AG04449 (cell line): ENCODE results near the gene MEMO1.
"Not testable (repeated sequence)": the region's sequence is repeated elsewhere in the genome, so short reads cannot be mapped to it uniquely, and the experiment has no call there.

Experiments used
- CTCF ChIA-PET: fragments of 350-600 bp; formaldehyde crosslinking; extraction: SDS; loops from one replicate; lab custom pipeline; 2021; ENCODE audit warnings: antibody characterized with exemption; lab: Yijun Ruan, JAX
- POLR2A ChIA-PET: fragments of 400-600, 350-600 bp; formaldehyde crosslinking; extraction: SDS; loops from one replicate; lab custom pipeline; 2020; ENCODE audit warnings: antibody characterized with exemption, inconsistent platforms; lab: Yijun Ruan, JAX
- DNase-seq: peaks from one replicate; pipeline ENCODE4 v3.0.0-alpha.2; 2010; ENCODE audit warnings: low read depth, low spot score
- H3K4me3 ChIP-seq: 2 replicates; pipeline ENCODE4 v1.5.1; 2011; ENCODE audit warnings: low read depth, mild to moderate bottlenecking, control low read depth, low read length
- TF ChIP-seq, protein P1 (sequence below): IDR thresholded peaks from one replicate; pipeline ENCODE4 v1.5.1; 2011; ENCODE audit warnings: mild to moderate bottlenecking, moderate library complexity, low read length, control low read depth, inconsistent platforms; ENCODE audit not compliant: insufficient read depth; ENCODE audit errors: missing control alignments

MEMO1 gene

DNA sequence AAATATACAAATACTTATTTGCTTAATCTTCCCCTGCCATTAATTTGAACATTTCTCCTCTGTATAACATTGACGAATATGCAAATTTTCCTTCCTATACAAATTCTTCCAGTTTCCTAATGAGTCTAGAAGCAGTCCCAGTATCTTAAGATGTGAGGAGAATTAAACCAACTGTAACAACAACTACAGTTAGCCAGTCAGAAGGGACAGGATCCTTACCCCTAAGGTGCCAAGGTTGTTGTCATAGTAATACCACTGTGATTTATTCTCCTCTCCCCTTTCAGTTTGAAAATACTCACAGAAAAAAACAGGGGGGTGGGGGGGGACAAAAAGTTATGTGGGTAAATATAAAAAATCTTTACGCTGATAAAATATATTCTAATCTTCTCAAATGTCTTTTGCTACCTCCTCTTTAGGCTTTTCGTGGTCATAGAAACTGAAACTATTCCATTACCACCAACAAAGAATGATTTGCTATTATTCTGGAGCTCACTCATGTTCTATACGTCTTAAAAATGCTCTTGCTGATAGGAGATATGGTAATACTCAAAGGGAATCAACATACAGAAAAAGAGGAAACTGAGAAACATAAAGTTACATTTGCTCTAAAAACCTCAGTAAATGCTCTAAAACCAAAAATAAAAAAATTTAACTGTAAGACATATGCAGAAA, 107.6 kb downstream of the MEMO1 start:
- TF ChIP-seq, protein P1, sequence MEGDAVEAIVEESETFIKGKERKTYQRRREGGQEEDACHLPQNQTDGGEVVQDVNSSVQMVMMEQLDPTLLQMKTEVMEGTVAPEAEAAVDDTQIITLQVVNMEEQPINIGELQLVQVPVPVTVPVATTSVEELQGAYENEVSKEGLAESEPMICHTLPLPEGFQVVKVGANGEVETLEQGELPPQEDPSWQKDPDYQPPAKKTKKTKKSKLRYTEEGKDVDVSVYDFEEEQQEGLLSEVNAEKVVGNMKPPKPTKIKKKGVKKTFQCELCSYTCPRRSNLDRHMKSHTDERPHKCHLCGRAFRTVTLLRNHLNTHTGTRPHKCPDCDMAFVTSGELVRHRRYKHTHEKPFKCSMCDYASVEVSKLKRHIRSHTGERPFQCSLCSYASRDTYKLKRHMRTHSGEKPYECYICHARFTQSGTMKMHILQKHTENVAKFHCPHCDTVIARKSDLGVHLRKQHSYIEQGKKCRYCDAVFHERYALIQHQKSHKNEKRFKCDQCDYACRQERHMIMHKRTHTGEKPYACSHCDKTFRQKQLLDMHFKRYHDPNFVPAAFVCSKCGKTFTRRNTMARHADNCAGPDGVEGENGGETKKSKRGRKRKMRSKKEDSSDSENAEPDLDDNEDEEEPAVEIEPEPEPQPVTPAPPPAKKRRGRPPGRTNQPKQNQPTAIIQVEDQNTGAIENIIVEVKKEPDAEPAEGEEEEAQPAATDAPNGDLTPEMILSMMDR, result no peak
- no peak for DNase-seq
- H3K4me3 ChIP-seq, result no peak overlapping the region
- ChIA-PET CTCF (interaction anchor here (1.0 kb wide), 1 partner anchor 41 kb away, joined by 3 read pairs; no protein-coding TSS in a partner anchor), POLR2A (no interaction called here)

DNA sequence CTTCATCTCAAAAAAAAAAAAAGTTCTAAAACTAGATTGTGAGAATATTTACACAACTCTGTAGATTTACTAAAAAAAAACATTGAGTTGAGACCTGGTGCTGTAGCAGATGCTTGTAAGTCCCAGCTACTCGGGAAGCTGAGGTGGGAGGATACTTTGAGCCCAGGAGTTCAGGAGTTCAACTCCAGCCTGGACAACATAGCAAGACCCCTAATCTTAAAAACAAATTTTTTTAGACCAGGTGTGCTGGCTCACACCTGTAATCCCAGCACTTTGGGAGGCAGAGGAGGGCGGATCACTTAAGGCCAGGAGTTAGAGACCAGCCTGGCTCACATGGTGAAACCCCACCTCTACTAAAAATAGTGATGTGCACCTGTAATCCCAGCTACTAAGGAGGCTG, 108.9 kb downstream of the MEMO1 start:
- DNase-seq, result no peak
- ChIA-PET POLR2A (no interaction called here), CTCF (no interaction called here)
- TF ChIP-seq, protein P1, result no peak
- no peak overlapping the region for H3K4me3 ChIP-seq

DNA sequence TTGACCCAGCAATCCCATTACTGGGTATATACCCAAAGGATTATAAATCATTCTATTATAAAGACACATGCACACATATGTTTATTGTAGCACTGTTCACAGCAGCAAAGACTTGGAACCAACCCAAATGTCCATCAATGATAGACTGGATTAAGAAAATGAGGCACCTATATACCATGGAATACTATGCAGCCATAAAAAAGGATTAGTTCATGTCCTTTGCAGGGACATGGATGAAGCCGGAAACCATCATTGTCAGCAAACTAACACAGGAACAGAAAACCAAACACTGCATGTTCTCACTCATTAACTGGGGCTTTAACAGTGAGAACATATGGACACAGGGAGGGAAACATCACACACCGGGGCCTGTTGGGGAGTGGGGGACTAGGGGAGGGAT, 110.7 kb downstream of the MEMO1 start:
- POLR2A ChIA-PET, H3K4me3 ChIP-seq, DNase-seq, CTCF ChIA-PET: not testable (repeated sequence)

DNA sequence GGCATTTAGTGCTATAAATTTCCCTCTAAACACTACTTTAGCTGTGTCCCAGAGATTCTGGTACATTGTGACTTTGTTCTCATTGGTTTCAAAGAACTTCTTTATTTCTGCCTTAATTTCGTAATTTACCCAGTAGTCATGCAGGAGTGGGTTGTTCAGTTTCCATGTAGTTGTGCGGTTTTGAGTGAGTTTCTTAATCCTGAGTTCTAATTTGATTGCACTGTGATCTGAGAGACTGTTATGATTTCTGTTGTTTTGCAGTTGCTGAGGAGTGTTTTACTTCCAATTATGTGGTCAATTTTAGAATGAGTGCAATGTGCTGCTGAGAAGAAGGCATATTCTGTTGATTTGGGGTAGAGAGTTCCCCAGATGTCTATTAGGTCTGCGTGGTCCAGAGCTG, 112.5 kb downstream of the MEMO1 start:
- DNase-seq, POLR2A ChIA-PET, H3K4me3 ChIP-seq: not testable (repeated sequence)
- CTCF ChIA-PET, result interaction anchor here (0.9 kb wide), 1 partner anchor 11 kb away, joined by 3 read pairs; no protein-coding TSS in a partner anchor

DNA sequence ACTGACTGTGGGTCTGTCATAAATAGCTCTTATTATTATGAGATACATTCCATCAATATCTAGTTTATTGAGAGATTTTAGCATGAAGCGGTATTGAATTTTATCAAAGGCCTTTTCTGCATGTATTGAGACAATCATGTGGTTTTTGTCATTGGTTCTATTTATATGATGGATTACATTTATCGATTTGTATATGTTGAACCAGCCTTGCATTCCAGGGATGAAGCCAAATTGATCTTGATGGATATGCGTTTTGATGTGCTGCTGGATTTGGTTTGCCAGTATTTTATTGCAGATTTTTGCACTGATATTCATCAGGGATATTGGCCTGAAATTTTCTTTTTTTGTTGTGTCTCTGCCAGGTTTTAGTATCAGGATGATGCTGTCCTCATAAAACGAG, 113.5 kb downstream of the MEMO1 start:
- POLR2A ChIA-PET, DNase-seq, H3K4me3 ChIP-seq, CTCF ChIA-PET: not testable (repeated sequence)

DNA sequence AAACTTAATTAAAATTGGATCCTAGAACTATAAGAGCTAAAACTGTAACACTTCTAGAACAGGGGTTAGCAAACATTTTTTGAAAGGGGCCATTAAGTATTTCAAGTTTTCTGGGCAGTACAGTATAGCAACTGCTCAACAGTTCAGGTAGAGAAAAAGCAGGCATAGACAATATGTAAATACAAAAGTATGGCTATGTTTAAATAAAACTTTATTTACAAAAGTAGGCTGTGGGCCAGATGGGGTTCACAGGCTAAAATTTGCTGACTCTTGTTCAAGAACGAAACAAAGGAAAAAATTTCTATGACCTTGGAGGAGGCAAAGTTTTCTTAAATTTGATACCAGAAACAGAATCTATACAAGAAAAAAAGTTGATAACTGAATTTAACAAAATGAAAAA, 114.5 kb downstream of the MEMO1 start:
- no peak overlapping the region for H3K4me3 ChIP-seq
- ChIA-PET CTCF (interaction anchor here (0.6 kb wide), 1 partner anchor 9 kb away, joined by 3 read pairs; no protein-coding TSS in a partner anchor), POLR2A (no interaction called here)
- TF ChIP-seq, protein P1, result no peak
- DNase-seq, result no peak

DNA sequence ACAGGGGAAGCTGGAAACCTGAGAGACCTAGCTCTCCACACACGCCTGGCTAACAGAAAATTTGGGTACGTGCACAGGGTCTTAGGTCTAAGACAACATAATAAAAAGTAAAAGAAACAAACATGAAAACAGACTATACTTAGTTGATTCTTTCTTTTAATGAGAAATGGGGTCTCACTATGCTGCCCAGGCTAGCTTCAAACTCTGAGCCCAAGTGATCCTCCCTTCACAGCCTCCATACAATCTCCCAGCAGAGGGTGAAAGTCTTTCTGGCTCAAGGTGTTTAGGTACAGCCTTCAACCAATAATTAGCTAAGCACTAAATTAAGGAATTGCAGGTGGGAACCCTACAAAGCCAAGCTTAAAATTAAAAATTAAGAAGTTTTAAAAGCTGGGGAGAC, 116.2 kb downstream of the MEMO1 start:
- ChIA-PET POLR2A (no interaction called here), CTCF (no interaction called here)
- no peak overlapping the region for H3K4me3 ChIP-seq
- TF ChIP-seq, protein P1, result no peak
- DNase-seq, result no peak

DNA sequence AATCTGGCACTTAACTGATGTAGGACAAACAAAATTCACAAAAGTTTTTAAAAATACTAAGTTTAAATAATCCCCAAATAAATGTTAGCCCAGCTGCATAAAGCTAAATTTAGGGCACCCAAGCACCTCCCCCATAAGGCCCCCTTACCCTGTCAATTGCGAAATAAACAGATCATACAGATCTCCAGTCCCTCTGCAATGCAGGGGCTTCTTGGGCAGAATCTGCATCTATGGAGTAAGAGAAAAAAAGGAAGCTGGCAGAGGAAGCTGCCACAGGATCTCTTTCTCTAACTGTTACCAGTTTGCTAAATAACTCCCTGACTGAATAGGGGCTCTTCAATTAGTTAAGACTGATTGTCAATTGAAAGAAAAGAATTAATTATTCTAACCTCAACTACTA, 117.7 kb downstream of the MEMO1 start:
- DNase-seq, result no peak
- POLR2A ChIA-PET, result interaction anchor here (0.6 kb wide), 1 partner anchor 137 kb away, joined by 4 read pairs; no protein-coding TSS in a partner anchor
- TF ChIP-seq, protein P1, result no peak
- H3K4me3 ChIP-seq, result no peak overlapping the region
- CTCF ChIA-PET, result interaction anchor here (0.7 kb wide), 1 partner anchor 251 kb away, joined by 3 read pairs; no protein-coding TSS in a partner anchor
